Head of caudate nucleus (tissue), 42 donors: ENCODE measurements around the gene DRD1.
"Not testable (repeated sequence)": the region's sequence is repeated elsewhere in the genome, so short reads cannot be mapped to it uniquely, and the experiment has no call there.

Experiments used
- DNase-seq, 42 donors: peaks; one replicate each; pipeline versions ENCODE4 v3.0.0 to v3.0.0-alpha.2; 2020 to 2021; ENCODE audit warnings: mixed read lengths in 7 of 42
- intact Hi-C: fragments of 100-400 bp; cut with DNase I; formaldehyde crosslinking; loops from one replicate; pipeline ENCODE4 v1.15.0; 2022

The DRD1 gene

GRCh38 chr5:175444905-175445456 lies 999 bp upstream of the DRD1 start:
- intact Hi-C loops: loop anchor here (5.0 kb wide), 1 partner anchor 493 kb away; no protein-coding TSS in a partner anchor
- peak in 18 of 42 donors; percentile 11 to 61 (median 35) for DNase-seq

DNA sequence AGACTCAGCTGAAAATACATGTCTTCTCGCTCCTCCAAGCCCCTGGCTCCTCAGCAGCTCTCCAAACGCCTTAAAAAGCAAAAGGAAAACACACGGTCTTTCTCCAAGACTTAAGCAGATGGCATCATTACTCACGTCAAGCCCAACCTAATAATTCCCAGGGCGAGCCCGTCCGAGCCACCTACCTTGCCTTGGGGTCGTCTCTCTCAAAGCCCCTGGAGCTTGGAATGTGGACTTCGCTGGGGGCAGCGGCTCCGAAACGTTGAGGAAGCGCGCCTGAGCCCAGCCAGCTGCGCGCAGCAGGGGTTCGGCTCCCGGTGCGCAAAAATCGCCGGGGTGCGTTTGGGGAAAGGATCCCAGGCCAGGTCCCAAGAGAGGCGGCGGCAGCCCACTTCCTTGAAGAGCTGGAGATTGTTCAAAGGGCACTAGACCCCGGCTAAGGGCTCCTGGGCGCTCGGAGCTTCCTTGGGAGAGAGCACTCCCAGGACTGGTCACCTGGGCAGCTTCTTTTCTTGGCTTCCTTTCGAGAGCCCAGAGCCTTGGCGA lies 395 bp downstream of the DRD1 start:
- intact Hi-C loops: loop anchor here (5.0 kb wide), 1 partner anchor 491 kb away; no protein-coding TSS in a partner anchor
- peak in 1 of 42 donors; percentile 18 for DNase-seq

DNA sequence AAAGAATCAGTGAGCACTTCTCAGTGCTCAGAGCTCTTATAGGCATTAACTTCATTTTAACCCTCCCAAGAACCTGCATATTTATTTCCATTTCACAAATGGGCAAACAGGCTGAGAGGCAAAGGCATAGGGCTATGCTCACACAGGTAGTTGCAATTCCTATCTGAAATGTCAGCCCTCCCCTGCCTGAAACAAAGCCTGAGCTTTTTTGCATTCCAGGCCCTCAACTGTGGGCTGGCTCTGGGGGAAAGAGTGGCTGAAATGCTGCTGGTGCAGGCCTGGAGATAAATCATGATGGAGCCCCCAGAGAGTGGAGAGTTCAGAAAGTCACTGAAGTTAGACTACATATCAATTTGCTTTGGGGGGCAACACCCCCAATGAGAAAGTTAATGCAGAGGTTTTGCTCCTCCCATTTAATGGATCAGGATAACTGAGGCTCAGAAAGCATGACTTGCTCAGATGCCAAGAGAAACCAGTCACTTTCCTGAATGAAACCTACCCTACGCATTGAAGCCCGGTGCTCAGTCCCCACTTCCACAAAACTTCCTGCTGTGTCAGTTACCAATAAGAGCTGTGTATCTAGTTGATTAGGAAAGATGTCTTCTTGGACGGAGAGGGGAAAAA lies 5.6 kb downstream of the DRD1 start:
- intact Hi-C loops: no loop called here
- DNase-seq: no peak

DNA sequence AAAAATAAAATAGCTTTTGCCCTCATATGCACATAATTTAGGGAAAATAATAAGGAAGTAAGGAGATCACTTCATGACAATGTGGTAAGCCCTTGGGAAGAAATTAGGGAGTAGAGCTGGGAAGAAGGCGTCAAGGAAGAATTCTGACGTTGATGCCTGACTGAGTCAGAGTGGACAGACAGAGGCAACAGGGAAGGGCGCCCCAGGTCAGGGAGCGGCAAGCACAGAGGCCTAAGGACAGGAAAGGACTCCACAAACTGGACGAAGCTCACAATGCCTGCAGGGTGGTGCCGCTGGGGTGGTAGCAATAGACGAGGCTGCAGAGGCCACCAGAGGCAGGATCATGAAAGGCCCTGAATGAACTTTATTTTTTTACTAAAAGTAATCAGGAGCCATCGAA lies 7.6 kb downstream of the DRD1 start:
- DNase-seq: no peak
- intact Hi-C loops: no loop called here

DNA sequence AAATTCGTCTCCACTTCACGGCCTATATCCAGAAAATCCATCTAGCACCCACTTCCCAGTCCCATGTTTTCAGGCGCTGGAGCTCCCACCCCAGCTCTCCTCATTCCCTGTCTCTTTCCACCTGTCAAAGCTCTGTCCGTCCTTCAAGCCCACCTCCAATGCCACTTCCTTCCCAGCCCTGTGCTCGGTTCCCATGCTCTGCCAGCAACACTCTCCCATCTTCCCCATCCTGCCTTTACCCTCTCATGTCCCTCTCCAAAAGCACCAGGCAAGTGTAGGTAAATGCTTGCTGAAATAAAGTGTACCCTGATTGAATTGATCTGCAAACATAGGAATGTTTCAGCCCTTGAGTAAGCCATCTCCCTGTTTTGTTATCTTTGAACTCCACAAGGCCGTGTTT lies 9.2 kb downstream of the DRD1 start:
- DNase-seq: no peak
- intact Hi-C loops: no loop called here

DNA sequence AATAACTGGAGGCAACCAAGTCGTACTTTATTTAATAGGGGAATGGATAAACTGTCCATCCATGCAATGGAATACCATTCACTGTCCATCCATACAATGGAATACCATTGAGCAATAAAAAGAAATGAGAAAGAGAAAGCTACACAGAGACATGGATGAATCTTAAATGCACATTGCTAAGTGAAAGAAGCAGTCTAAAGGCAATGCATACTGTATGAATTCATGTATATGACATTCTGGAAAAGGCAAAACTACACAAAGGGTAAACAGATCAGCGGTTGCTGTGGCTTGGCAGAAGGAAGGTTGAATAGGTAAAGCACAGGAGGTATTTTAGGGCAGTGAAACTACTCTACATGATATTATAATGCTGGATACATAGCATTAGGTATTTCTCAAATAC lies 16.2 kb downstream of the DRD1 start:
- no peak for DNase-seq

DNA sequence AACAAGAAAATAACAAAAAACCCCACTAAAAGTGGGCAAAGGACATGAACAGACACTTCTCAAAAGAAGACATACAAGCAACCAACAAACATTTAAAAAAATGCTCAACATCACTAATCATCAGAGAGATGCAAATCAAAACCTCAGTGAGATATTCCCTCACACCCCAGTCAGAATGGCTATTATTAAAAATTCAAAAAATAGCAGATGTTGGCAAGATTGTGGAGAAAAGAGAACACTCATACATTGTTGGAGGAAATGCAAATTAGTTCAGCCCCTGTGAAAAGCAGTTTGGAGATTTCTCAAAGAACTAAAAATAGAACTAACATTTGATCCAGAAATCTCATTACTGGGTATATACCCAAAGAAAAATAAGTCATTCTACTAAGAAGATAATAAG lies 19.4 kb downstream of the DRD1 start:
- intact Hi-C loops: not testable (repeated sequence)

More for the DNA sequence above, 16.2 kb downstream of the DRD1 start:
- intact Hi-C loops: no loop called here

DNA sequence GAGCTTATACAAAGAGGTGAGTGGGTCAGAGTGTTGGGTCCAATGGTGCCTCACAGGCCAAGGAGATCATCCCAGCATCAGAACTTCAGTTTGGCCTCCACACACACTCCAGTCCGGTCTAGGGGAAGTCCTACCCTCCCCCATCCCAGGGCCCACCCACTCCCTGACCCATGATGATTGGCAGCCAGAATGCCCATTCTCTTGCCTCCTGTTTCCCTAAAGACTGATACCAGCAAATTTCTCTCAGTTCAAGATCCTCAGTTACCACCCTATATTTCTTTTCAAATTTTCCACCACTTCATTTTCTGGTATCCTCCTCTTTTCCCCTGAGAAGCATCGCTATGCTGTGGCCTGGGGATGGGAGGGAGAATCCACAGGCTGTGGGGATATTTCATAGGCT lies 21.9 kb downstream of the DRD1 start:
- intact Hi-C loops: no loop called here
- DNase-seq: no peak

More for the DNA sequence above, 19.4 kb downstream of the DRD1 start:
- DNase-seq: not testable (repeated sequence)

GRCh38 chr5:175420383-175420782 lies 23.6 kb downstream of the DRD1 start:
- DNase-seq: no peak
- intact Hi-C loops: no loop called here

GRCh38 chr5:175418251-175418650 lies 25.7 kb downstream of the DRD1 start:
- DNase-seq: no peak
- intact Hi-C loops: no loop called here

GRCh38 chr5:175417384-175417783 lies 26.6 kb downstream of the DRD1 start:
- intact Hi-C loops: no loop called here
- no peak for DNase-seq

DNA sequence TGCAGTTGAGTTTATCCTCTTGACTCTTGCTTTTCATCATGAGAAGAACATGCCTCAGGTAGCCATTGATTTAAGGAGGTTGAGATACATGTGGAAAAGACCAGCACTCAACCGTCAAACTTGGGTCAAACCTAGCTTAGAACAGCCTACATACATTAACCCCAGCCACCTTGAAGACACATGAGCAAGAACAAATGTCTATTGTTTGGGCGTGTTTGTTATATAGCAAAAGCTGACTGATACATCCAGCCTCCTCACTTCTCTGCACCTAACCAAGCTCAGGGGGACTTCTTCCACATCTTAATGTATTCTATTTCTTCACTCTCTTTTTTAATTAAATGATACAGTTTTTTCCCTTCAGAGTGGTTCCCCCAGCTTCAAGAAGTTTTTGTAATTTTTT lies 28.7 kb downstream of the DRD1 start:
- no peak for DNase-seq
- intact Hi-C loops: no loop called here

DNA sequence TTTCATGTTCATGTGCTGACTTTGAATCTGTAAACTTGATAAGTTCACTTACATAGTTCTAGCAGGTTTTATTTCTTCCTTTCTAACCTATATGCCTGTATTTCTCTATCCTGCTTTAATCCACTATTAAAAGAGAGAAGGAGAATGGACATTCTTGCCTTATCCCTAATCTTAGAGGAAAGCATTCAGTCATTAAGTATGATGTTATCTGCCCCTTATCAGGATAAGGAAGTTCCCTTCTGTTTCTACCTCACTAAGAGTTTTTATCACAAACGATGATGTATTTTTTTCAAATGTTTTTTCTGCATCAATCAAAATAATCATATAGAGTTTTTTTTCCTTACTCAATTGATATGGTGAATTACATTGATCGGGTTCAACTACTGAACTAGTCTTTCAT lies 33.1 kb downstream of the DRD1 start:
- DNase-seq: no peak
- intact Hi-C loops: no loop called here

GRCh38 chr5:175406300-175406699 lies 37.7 kb downstream of the DRD1 start:
- intact Hi-C loops: no loop called here
- DNase-seq: no peak

DNA sequence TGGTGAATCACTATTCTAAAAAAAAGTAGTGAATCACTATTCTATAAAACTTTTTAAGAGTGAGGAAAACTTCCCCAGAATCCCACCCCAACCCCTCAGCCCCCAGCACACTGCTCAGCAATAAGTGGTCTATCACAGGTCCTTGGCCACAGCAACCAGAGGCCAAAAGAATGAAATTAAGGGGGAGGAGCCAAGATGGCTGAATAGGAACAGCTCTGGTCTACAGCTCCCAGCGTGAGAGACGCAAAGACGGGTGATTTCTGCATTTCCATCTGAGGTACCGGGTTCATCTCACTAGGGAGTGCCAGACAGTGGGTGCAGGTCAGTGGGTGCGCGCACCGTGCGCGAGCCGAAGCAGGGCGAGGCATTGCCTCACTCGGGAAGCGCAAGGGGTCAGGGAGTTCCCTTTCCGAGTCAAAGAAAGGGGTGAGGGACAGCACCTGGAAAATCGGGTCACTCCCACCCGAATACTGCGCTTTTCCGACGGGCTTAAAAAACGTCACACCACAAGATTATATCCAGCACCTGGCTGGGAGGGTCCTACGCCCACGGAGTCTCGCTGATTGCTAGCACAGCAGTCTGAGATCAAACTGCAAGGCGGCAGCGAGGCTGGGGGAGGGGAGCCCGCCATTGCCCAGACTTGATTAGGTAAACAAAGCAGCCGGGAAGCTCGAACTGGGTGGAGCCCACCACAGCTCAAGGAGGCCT lies 46.2 kb downstream of the DRD1 start:
- intact Hi-C loops: not testable (repeated sequence)

GRCh38 chr5:175395430-175395829 lies 48.6 kb downstream of the DRD1 start:
- intact Hi-C loops, DNase-seq: not testable (repeated sequence)

More for the DNA sequence above, 46.2 kb downstream of the DRD1 start:
- DNase-seq: not testable (repeated sequence)

- intact Hi-C loops: no loop called here
- no peak for DNase-seq
Observed at GRCh38 chr5:175394601-175395000, 49.4 kb downstream of the DRD1 start.

GRCh38 chr5:175393897-175394296 lies 50.1 kb downstream of the DRD1 start:
- no peak for DNase-seq
- intact Hi-C loops: no loop called here

DNA sequence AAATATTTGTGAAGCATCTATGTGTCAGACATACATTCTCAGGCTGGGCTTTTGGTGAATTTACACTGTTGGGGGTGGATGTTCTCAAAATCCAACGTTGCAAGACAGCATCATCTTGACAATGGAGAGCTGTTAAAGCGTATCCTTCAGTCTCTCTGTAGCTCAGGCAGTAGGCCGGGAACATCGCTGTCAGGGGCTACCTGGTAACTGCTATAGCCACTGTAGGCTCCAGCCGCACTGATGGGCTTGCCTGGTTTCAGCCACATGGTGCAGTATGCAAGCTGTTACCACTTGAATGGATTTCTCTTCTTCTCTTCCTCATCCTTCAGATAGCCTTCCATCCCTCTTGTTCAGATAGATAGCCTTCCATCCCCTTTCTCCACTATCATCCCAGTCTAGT lies 51.7 kb downstream of the DRD1 start:
- DNase-seq: no peak
- intact Hi-C loops: no loop called here

DNA sequence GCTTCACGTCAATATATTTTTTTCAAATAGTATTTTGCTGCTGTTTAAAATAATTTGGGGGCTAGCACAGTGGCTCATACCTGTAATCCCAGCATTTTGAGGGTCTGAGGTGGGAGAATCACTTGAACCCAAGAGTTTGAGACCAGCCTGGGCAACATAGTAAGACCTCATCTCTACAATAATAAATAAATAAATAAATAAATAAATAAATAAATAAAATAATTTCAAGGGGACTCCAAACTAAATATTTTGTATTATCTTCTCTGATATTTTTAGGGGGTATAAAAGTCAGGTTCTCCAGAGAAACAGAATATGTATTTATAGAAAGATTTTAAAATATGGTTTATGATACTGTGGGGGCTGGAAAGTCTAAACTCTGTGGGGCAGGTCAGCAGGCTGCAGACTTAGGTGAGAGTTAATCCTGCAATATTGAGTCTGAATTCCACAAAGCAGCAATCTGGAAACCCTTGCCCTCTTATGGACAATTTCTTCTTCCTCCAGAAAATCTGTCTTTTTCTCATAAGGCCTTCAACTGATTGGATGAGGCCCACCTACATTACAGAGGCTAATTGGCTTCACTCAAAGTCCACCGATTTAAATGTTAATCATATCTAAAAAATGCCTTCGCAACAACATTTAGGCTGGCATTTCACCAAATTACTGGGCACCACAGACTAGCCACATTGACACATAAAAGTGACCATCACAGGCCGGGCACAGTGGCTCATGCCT lies 53.5 kb downstream of the DRD1 start:
- no peak for DNase-seq
- intact Hi-C loops: no loop called here
